ENCODE results near the gene SSH2. TPM values are rescaled to one million over a fixed set of nuclear protein-coding genes. Genes with fewer than 3 reads are reported as not detected.

Gene SSH2
- total RNA-seq (2022) (21.9 and 22.9 TPM in 2 replicates), Bru-seq, nascent RNA (percentile 73 among the genes with signal in this experiment), BruChase-seq, experiment 1, labeled RNA remaining after a 6-hour chase (percentile 74 among the genes with signal in this experiment), BruChase-seq, experiment 2, labeled RNA remaining after a 2-hour chase (percentile 74 among the genes with signal in this experiment)
- long read RNA-seq, transcript SSH2-211 (2 exons, 570 nt): major isoform, 7 of 12 reads
- long read RNA-seq, partial matches to known transcripts: 0 of 12 reads
- long read RNA-seq, other reads (novel, unspliced or antisense): 4 of 12 reads

GRCh38 chr17:29929533-29930408 lies at the start of gene SSH2:
Gene SSH2, minus strand, starts transcription at chr17:29930228. Its CDS starts 228 bp downstream, at chr17:29930000.
- no TSS peak for BruUV-seq (replicated peaks)
- DNase-seq: peak; percentile 88
- Mint-ChIP-seq H3K9me3 (ENCODE audit: low read depth, unreplicated experiment) (no peaks in the 10 kb centered on the region), H3K4me3 (ENCODE audit: low read depth, unreplicated experiment) (no peak within 1 kb of the TSS), H3K36me3 (ENCODE audit: insufficient read depth, unreplicated experiment) (no peaks in the 10 kb centered on the region), H3K4me1 (ENCODE audit: low read depth, unreplicated experiment) (peaks cover 19% of the 10 kb centered on the region), H3K27me3 (ENCODE audit: unreplicated experiment) (no peaks in the 10 kb centered on the region), H3K27ac (ENCODE audit: unreplicated experiment) (peak within 1 kb of the TSS; percentile 84)
- intact Hi-C loops (cut with micrococcal nuclease; ENCODE audit: unreplicated experiment): loop anchor here (5.0 kb wide), 1 partner anchor 163 kb away; no protein-coding TSS in a partner anchor
- CTCF ChIA-PET: interaction anchor here (0.6 to 4.0 kb wide), 8 partner anchors 16 to 338 kb away, joined by 4 to 62 read pairs (median 6); no protein-coding TSS in a partner anchor
- TF ChIP-seq, protein P1, sequence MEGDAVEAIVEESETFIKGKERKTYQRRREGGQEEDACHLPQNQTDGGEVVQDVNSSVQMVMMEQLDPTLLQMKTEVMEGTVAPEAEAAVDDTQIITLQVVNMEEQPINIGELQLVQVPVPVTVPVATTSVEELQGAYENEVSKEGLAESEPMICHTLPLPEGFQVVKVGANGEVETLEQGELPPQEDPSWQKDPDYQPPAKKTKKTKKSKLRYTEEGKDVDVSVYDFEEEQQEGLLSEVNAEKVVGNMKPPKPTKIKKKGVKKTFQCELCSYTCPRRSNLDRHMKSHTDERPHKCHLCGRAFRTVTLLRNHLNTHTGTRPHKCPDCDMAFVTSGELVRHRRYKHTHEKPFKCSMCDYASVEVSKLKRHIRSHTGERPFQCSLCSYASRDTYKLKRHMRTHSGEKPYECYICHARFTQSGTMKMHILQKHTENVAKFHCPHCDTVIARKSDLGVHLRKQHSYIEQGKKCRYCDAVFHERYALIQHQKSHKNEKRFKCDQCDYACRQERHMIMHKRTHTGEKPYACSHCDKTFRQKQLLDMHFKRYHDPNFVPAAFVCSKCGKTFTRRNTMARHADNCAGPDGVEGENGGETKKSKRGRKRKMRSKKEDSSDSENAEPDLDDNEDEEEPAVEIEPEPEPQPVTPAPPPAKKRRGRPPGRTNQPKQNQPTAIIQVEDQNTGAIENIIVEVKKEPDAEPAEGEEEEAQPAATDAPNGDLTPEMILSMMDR (IDR thresholded peaks at IDR 0.05; ENCODE audit: unreplicated experiment): no peak

GRCh38 chr17:29977836-29978235 lies 47.8 kb upstream of the SSH2 start:
- BruUV-seq (replicated peaks): no TSS peak
- no peak for DNase-seq
- Mint-ChIP-seq H3K36me3 (ENCODE audit: insufficient read depth, unreplicated experiment) (no peaks in the 10 kb centered on the region), H3K4me1 (ENCODE audit: low read depth, unreplicated experiment) (no peaks in the 10 kb centered on the region), H3K27me3 (ENCODE audit: unreplicated experiment) (peaks cover 15% of the 10 kb centered on the region), H3K4me3 (ENCODE audit: low read depth, unreplicated experiment) (no peak overlapping the region), H3K9me3 (ENCODE audit: low read depth, unreplicated experiment) (no peaks in the 10 kb centered on the region), H3K27ac (ENCODE audit: unreplicated experiment) (no peak overlapping the region)
- CTCF ChIA-PET: no interaction called here
- TF ChIP-seq, protein P1 (IDR thresholded peaks at IDR 0.05; ENCODE audit: unreplicated experiment): no peak
- intact Hi-C loops (cut with micrococcal nuclease; ENCODE audit: unreplicated experiment): no loop called here

DNA sequence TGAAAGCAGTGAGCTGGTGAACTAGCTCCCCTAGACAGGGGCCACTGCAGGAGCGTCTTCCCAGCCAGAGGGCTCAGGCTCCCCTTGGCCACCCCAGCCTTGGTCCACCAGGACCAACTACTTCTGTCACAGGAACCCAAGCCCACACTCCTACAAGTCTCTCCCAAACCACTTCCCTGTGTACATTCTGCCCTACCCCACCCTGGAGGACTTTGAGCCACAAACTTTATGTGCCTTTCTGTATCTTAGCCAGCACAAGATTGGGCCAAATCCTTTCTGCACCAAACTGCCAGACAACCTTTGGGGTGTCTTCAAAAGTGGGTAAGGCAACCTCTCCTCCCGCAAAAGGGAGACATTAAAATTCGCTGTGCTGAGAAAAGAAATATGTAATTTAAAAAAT lies 43.0 kb upstream of the SSH2 start:
- no peaks in the 10 kb centered on the region for H3K36me3 Mint-ChIP-seq (ENCODE audit: insufficient read depth, unreplicated experiment)
- TF ChIP-seq, protein P1 (IDR thresholded peaks at IDR 0.05; ENCODE audit: unreplicated experiment): no peak
- CTCF ChIA-PET: interaction anchor here (0.5 kb wide), 1 partner anchor 655 kb away, joined by 4 read pairs; no protein-coding TSS in a partner anchor
- H3K27me3 Mint-ChIP-seq (ENCODE audit: unreplicated experiment): no peaks in the 10 kb centered on the region
- no peak for DNase-seq
- intact Hi-C loops (cut with micrococcal nuclease; ENCODE audit: unreplicated experiment): no loop called here
- BruUV-seq (replicated peaks): no TSS peak
- no peak overlapping the region for H3K27ac Mint-ChIP-seq (ENCODE audit: unreplicated experiment)
- H3K4me1 Mint-ChIP-seq (ENCODE audit: low read depth, unreplicated experiment): no peaks in the 10 kb centered on the region
- H3K9me3 Mint-ChIP-seq (ENCODE audit: low read depth, unreplicated experiment): no peaks in the 10 kb centered on the region
- H3K4me3 Mint-ChIP-seq (ENCODE audit: low read depth, unreplicated experiment): no peak overlapping the region

GRCh38 chr17:29972277-29972676 lies 42.2 kb upstream of the SSH2 start:
- no peak overlapping the region for H3K27ac Mint-ChIP-seq (ENCODE audit: unreplicated experiment)
- TF ChIP-seq, protein P1 (IDR thresholded peaks at IDR 0.05; ENCODE audit: unreplicated experiment): no peak
- H3K27me3 Mint-ChIP-seq (ENCODE audit: unreplicated experiment): no peaks in the 10 kb centered on the region
- no peaks in the 10 kb centered on the region for H3K9me3 Mint-ChIP-seq (ENCODE audit: low read depth, unreplicated experiment)
- BruUV-seq (replicated peaks): no TSS peak
- CTCF ChIA-PET: interaction anchor here (0.5 kb wide), 1 partner anchor 654 kb away, joined by 4 read pairs; no protein-coding TSS in a partner anchor
- intact Hi-C loops (cut with micrococcal nuclease; ENCODE audit: unreplicated experiment): no loop called here
- no peaks in the 10 kb centered on the region for H3K36me3 Mint-ChIP-seq (ENCODE audit: insufficient read depth, unreplicated experiment)
- H3K4me1 Mint-ChIP-seq (ENCODE audit: low read depth, unreplicated experiment): no peaks in the 10 kb centered on the region
- H3K4me3 Mint-ChIP-seq (ENCODE audit: low read depth, unreplicated experiment): no peak overlapping the region
- no peak for DNase-seq

Measured in Calu3 (cell line).